ENCODE results near the gene FSTL4.

FSTL4 gene

GRCh38 chr5:133362438-133362837 lies 249.9 kb downstream of the FSTL4 start:
- no peak for DNase-seq

GRCh38 chr5:133361922-133362321 lies 250.4 kb downstream of the FSTL4 start:
- no peak for DNase-seq

GRCh38 chr5:133360693-133361472 lies 251.5 kb downstream of the FSTL4 start:
- DNase-seq, result no peak

- DNase-seq, result no peak
Observed at GRCh38 chr5:133359861-133360260, 252.5 kb downstream of the FSTL4 start.

- DNase-seq, result no peak
Observed at GRCh38 chr5:133358271-133358670, 254.1 kb downstream of the FSTL4 start.

GRCh38 chr5:133357758-133358157 lies 254.6 kb downstream of the FSTL4 start:
- DNase-seq, result no peak

GRCh38 chr5:133356984-133357421 lies 255.3 kb downstream of the FSTL4 start:
- DNase-seq, result no peak

- DNase-seq, result no peak
Observed at GRCh38 chr5:133356396-133356983, 255.9 kb downstream of the FSTL4 start.

- no peak for DNase-seq
Observed at GRCh38 chr5:133354323-133355185, 257.8 kb downstream of the FSTL4 start.

- DNase-seq, result no peak
Observed at GRCh38 chr5:133353741-133354140, 258.6 kb downstream of the FSTL4 start.

- no peak for DNase-seq
Observed at GRCh38 chr5:133348406-133348805, 263.9 kb downstream of the FSTL4 start.

- DNase-seq, result peak in 1 of 5 donors; percentile 12
Observed at GRCh38 chr5:133347039-133347438, 265.3 kb downstream of the FSTL4 start.

- DNase-seq, result no peak
Observed at GRCh38 chr5:133344266-133344665, 268.1 kb downstream of the FSTL4 start.

- no peak for DNase-seq
Observed at GRCh38 chr5:133343196-133343595, 269.1 kb downstream of the FSTL4 start.

GRCh38 chr5:133341915-133342710 lies 270.2 kb downstream of the FSTL4 start:
- no peak for DNase-seq

- DNase-seq, result no peak
Observed at GRCh38 chr5:133341296-133341695, 271.0 kb downstream of the FSTL4 start.

- no peak for DNase-seq
Observed at GRCh38 chr5:133340822-133341221, 271.5 kb downstream of the FSTL4 start.

GRCh38 chr5:133340002-133340755 lies 272.2 kb downstream of the FSTL4 start:
- no peak for DNase-seq

- DNase-seq, result no peak
Observed at GRCh38 chr5:133338504-133339355, 273.6 kb downstream of the FSTL4 start.

GRCh38 chr5:133337795-133338445 lies 274.4 kb downstream of the FSTL4 start:
- no peak for DNase-seq

Data from T-helper 1 cell (primary cell).